ENCODE data around the gene DNAI2.

Gene DNAI2

GRCh38 chr17:74307984-74308773, 34.1 kb downstream of the DNAI2 start:
- DNase-seq = no peak

DNA sequence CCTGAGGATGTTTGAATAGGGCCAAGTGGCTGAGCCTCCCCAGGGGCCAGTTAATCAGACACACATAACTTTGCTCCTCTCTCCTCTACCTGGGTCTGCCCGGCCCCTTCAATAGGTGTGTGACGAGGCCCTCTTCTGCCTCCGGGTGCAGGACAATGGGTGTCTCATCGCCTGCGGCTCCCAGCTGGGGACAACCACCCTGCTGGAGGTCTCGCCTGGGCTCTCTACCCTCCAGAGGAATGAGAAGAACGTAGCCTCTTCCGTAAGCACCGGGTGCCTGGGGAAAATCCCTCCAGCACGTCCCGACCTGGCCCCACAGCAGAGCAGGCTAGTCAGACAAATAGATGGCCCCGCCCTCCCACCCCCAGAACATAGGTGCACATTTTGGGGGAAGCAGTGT, 35.9 kb downstream of the DNAI2 start:
- DNase-seq = no peak

DNA sequence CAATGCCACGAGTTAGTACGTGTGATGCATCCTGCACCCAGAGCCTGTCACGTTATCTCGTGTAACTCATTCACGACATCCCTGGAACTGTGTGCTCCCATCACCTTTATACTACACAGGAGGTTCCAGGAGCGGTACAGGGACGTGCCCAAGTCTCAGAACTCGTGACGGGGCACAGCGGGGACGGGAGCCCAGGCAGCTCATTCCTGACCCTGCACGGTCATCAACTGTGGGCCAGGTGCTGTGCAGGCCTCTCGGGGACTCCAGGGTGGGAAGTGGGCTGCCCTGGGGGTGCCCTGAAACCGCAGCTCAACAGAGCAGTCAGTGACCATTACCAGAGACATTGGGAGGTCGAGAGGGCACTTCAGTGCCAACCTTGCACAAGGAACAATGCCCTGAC, 40.8 kb downstream of the DNAI2 start:
- no peak for DNase-seq

DNA sequence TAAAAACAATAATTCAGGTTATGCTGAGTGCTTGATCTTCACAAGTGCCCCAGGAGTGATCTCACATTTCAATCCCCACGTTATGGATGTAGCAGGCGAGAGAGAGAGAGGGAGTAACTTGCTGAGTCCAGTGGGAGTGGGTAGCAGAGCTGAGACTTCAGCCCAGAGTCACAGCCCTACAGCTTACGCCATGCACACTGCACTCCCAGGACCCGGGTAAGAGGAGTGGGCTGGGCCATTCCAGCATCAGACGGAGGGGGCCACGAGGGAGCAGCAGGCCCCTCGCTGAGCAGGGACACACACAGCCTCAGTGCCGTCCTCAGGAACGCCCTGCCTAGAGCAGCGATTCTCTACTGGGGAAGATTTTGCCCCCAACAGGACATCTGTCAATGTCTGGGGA, 42.2 kb downstream of the DNAI2 start:
- no peak for DNase-seq

DNA sequence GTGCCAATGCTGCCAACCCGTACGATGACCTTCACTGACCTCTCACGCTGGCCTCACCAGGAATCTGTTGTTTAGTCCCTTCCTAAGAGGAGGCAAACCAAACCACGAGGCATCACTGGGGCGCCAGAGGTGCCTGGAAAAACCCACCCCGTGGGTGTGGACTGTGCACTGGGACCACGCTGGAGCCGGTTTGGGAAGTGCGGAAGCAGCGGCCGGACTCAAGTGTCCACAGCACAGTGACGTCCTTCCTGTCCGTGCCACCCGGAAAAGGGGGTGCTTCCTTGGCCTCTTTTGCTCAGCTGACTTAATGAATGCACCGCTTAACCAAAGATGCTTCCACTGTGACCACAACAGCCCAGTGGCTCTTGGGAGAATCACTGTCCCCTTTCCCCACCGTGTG, 43.0 kb downstream of the DNAI2 start:
- DNase-seq = no peak

GRCh38 chr17:74318391-74318790, 44.4 kb downstream of the DNAI2 start:
- no peak for DNase-seq

- no peak for DNase-seq
These were observed 50.5 kb downstream of the DNAI2 start for GRCh38 chr17:74324521-74324920.

GRCh38 chr17:74325376-74325742, 51.3 kb downstream of the DNAI2 start:
- no peak for DNase-seq

DNA sequence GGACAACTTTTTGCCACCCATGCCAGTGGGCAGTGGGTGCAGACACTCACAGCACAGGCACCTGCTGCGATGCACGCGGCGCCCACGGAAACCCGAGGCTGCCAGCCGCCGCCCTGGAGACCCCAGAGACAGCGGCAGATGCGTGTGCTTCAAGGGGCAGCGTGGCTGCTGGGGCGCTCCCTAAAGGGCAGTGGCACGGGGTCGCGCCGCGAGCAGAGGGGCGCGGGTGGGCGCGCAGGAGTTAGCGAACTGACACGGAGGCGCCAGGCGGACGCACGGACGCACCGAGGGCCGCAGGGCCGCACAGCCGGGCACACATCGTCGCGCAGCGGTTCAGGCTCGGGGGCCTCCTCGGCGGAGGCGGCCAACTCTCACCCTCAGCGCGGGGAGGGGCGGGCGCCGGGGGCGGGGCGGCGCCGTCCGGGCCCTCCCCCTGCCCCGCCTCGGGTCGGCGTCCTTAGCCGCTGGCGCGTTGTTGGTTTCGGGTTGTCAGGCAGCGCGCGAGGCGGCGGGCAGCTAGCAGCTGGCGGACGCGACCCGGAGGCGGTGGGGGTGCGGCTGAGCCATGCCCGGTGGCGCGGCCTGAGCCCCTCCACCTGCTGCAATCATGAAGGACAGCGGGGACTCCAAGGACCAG, 51.8 kb downstream of the DNAI2 start, which contains the start of gene KIF19:
Gene KIF19, plus strand, starts transcription at position 484 of the 637 bp plus-strand sequence. Its CDS starts 124 bp downstream, at position 608.
- no peak for DNase-seq

- DNase-seq = no peak
These were observed 52.5 kb downstream of the DNAI2 start for GRCh38 chr17:74326506-74326905.

DNA sequence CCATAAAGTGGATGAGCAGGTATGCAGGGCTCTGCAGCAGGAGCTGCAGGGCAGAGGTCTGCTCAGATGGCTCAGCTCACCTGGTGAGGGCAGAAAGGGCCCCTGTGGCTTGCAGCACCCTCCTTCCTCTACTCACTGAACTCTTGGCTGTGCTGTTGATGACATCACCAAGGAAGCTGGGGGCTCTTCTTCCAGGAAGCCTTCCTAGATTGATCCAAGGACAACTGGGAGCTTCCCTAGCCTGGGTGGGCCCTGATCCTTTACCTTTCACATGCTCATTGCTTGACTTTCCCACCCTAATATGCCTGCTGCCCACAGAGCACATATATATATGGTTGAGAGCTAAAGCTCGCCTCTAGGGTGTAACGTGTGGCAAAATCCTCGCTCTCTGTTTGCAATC, 54.5 kb downstream of the DNAI2 start:
- no peak for DNase-seq

GRCh38 chr17:74329378-74329777, 55.3 kb downstream of the DNAI2 start:
- no peak for DNase-seq

GRCh38 chr17:74330446-74330845, 56.4 kb downstream of the DNAI2 start:
- DNase-seq = no peak

GRCh38 chr17:74332017-74332650, 58.1 kb downstream of the DNAI2 start:
- DNase-seq = no peak

DNA sequence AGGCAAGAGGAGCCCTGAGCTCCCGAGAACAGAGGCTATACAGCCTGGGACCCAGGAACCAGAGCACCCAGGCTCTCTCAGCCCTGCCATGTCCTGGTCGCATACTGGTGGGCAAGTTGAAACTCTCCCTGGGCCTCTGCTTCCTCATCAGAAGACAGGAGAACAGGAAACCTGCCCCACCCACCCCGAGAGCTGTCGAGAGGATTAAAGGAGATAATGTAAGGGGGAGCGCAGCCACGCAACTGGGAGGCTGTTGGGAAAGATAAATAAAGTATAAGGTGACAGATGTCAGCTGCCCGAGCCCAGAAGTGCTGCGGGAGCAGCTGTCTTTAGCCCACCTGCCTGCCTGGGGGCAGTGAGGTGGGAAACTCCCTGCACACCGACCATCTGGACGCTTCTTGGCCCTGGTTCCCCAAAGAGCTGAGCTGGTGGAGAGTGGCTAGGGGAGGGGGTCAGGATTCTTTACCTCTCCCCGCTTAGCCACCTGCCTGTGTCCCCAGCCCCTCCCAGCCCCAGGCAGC, 58.8 kb downstream of the DNAI2 start:
- no peak for DNase-seq

DNA sequence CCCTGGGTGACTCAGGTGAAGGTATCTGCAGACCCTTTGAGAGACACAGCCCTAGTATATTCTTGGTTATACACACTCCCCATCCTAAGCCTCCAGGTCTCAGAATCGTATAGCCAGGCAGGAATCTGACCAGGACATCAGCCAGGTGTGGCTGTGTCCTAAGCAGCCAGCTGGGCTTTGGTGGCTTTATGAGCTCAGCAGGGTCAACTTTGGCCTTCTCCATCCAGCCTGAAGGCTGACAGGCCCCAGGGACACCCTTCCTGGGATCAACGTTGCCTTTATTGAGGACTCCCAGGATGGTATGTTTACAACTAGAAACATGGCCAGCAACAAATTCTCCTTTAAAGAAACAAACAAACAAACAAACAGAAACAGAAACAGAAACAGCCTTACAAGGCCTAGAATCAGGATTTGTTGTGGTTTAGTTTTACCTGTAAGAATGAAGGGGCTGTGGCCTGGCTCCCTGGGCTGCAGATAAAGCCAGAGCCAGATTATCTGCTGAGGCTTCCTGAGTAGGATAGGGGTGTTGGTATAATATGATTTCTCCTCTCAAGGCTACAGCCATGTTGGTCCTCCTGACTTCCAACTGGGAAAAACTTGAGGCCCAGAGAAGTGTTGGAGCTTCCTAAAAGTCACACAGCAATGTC, 60.5 kb downstream of the DNAI2 start:
- no peak for DNase-seq

DNA sequence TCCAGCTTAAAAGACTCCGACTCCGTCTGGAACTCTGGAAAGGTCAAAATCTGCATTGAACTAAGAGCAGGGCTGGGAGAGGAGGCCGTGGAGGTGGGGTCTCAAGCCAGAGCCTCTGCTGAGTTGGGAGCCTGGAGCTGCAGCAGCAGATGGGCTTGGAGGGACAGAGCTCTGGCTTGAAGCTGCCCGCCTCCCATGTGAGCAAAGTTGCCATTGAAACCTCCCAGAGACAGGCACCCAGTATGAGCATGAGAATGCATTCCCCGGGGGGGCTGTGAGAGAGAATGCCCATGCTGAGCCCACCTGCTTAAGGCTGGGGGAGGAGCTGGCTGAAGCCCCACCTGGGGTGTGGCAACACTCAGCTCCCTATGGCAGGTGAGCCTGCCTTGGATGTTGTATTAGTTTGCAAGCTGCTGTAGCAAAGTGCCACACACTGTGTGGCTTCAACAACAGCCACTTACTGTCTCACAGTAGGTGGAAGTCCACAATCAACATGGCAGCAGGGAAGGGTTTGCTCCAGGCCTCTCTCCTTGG, 61.6 kb downstream of the DNAI2 start:
- no peak for DNase-seq

- no peak for DNase-seq
These were observed 62.3 kb downstream of the DNAI2 start for GRCh38 chr17:74336307-74336706.

GRCh38 chr17:74337834-74338500, 63.9 kb downstream of the DNAI2 start:
- DNase-seq = no peak

DNA sequence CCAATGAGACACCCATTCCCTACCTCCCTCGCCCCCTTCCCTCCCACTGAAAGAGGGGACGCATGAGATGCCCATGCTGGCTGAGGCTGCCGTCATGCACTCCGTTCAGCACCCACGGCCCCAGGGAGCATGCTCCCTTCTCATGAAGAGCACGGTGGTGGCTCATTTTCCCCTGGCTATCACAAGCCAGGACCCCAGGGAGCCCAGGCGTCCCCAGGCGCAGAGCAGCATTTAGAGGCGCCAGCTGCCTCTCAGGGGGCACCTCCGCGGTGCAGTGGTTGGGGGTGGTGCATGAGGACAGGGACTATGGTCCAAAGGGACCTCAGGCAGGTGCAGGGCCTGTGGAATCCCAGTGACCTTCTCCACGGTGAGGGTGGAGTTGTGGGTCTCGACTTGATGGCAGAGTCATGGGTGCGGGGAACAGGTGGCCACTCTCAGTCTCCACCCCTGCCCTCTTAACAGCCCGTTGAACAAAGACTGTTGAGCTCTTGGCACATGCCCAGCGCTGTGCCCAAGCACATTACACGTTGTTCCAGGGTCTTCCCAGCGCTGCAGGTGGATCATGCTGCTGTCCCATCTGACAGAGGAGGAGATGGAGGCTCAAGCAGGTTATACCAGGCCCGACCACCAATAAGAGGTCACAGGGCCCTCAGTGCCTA, 65.6 kb downstream of the DNAI2 start:
- no peak for DNase-seq

DNA sequence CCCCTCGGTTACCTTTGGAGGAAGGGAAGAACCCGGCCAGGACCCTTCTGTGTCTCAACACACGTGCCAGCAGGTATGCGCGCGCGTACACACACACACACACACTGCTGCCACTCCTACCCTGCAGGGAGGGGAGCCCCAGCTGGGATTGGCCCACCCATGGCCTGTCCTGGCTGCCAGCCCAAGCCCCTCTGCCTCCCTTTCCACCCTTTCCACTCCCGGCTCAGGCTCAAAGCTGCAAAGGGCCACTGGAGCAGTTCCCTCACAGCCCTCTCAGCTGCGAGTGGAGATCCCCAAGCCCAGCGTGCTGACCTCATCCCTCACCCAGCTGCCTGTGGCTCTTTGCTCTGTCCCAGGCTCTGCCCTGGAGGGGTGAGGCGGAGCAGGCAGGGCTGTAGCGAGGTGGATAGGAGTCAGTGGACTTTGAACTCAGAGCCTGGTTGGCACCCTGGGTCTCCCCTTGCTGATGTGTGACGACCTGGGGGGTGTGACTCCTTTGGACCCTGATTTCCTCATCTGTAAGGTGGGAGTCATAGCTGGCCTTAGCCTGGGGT, 66.5 kb downstream of the DNAI2 start:
- DNase-seq = no peak

DNA sequence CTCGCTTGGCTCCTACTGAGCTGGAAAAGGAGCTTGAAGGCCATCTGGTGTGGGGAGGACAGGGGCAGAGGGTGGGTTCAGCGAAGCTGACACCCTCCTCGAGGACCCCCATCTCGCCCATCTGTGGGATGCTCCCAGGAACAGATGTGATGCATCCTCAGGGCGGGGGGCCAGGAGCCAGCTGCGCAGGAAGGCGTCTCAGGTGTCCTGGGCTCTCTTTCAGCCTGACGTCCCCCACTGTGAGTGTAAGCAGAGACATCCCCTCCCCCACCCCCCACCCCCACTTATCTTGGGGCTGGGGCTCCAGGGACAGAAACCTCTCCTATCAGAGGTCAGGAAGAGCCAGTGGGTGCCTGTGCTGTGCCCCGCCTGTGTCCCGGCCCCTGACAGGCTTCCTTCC, 68.2 kb downstream of the DNAI2 start:
- DNase-seq = no peak
